ENCODE measurements around the gene CCNJ.

DNA sequence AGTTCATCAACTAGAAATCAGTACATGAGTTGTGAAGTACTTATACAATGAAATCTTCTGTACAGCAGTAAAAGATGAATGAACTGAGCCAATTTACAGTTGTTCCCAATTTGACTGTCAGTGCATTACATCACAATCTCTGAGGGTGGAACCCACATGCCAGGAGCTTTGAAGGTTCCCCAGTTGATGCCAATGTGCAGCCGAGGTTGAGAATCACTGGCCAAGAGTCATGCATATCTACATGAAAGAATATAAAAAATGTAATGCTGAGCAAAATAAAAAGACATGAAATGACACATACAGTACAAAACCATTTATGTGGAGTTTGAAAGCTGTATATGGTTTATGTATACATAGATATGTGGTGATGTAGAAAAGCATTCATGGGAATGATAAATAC is 22.1 kb upstream of the CCNJ start:
- TF ChIP-seq, protein P1, sequence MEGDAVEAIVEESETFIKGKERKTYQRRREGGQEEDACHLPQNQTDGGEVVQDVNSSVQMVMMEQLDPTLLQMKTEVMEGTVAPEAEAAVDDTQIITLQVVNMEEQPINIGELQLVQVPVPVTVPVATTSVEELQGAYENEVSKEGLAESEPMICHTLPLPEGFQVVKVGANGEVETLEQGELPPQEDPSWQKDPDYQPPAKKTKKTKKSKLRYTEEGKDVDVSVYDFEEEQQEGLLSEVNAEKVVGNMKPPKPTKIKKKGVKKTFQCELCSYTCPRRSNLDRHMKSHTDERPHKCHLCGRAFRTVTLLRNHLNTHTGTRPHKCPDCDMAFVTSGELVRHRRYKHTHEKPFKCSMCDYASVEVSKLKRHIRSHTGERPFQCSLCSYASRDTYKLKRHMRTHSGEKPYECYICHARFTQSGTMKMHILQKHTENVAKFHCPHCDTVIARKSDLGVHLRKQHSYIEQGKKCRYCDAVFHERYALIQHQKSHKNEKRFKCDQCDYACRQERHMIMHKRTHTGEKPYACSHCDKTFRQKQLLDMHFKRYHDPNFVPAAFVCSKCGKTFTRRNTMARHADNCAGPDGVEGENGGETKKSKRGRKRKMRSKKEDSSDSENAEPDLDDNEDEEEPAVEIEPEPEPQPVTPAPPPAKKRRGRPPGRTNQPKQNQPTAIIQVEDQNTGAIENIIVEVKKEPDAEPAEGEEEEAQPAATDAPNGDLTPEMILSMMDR (IDR thresholded peaks at IDR 0.05): no peak
- no peak for TF ChIP-seq POLR2A (IDR thresholded peaks at IDR 0.05)

Measured in body of pancreas (tissue), 4 donors.